ENCODE data around the gene MEPCE.
A peak's percentile ranks its signal among the peaks of the same experiment; 100 is the strongest.

MEPCE gene

DNA sequence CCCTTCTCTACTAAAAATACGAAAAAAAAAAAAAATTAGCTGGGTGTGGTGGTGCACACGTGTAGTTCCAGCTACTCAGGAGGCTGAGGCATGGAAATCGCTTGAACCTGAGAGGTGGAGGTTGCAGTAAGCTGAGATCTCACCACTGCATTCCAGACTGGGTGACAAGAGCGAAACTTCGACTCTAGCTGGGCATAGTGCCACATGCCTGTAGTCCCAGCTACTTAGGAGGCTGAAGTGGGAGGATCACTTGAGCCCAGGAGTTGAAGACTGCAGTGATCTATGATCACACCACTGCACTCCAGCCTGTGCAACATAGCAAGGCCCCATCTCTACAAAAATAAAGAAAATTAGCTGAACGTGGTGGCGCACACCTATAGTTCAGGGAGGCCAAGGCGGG is 35.7 kb downstream of the MEPCE start:
- H3K4me3 ChIP-seq (ENCODE audit: low read depth, low read length): no peak overlapping the region
- DNase-seq (ENCODE audit: low read depth): no peak
- TF ChIP-seq, protein P1, sequence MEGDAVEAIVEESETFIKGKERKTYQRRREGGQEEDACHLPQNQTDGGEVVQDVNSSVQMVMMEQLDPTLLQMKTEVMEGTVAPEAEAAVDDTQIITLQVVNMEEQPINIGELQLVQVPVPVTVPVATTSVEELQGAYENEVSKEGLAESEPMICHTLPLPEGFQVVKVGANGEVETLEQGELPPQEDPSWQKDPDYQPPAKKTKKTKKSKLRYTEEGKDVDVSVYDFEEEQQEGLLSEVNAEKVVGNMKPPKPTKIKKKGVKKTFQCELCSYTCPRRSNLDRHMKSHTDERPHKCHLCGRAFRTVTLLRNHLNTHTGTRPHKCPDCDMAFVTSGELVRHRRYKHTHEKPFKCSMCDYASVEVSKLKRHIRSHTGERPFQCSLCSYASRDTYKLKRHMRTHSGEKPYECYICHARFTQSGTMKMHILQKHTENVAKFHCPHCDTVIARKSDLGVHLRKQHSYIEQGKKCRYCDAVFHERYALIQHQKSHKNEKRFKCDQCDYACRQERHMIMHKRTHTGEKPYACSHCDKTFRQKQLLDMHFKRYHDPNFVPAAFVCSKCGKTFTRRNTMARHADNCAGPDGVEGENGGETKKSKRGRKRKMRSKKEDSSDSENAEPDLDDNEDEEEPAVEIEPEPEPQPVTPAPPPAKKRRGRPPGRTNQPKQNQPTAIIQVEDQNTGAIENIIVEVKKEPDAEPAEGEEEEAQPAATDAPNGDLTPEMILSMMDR (IDR thresholded peaks at IDR 0.05; ENCODE audit: insufficient read depth, low read depth, low read length, missing control alignments): no peak

DNA sequence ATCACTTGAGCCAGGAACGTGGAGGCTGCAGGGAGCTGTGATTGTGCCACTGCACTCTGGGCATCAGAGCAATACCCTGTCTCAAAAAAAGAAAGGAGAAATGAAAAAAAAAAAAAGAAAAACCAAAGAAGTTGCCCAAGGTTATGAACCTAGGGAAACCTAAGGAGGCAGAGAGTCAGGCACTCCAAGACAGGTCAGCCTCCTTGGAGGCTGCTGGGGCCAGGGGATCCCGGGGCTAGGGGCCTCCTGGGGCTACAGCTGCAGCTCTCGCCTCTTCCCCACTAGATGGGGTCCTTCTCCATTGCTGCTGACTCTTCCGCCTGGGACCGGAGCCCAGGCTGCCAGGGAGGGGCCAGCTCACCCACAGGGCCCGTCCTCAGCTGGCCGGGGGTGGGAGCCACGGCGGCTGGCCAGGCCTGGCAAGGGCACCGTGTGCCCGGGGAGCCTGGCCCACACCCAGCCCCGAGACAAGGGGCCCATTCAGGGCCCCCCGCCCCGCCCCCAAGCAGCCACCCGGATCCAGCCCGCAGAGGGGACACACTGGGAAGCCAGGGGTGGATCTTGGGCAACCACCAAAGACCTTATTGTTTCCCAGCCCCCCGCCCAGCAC is 36.2 kb downstream of the MEPCE start:
- no peak overlapping the region for H3K4me3 ChIP-seq (ENCODE audit: low read depth, low read length)
- DNase-seq (ENCODE audit: low read depth): no peak
- TF ChIP-seq, protein P1 (IDR thresholded peaks at IDR 0.05; ENCODE audit: insufficient read depth, low read depth, low read length, missing control alignments): no peak

DNA sequence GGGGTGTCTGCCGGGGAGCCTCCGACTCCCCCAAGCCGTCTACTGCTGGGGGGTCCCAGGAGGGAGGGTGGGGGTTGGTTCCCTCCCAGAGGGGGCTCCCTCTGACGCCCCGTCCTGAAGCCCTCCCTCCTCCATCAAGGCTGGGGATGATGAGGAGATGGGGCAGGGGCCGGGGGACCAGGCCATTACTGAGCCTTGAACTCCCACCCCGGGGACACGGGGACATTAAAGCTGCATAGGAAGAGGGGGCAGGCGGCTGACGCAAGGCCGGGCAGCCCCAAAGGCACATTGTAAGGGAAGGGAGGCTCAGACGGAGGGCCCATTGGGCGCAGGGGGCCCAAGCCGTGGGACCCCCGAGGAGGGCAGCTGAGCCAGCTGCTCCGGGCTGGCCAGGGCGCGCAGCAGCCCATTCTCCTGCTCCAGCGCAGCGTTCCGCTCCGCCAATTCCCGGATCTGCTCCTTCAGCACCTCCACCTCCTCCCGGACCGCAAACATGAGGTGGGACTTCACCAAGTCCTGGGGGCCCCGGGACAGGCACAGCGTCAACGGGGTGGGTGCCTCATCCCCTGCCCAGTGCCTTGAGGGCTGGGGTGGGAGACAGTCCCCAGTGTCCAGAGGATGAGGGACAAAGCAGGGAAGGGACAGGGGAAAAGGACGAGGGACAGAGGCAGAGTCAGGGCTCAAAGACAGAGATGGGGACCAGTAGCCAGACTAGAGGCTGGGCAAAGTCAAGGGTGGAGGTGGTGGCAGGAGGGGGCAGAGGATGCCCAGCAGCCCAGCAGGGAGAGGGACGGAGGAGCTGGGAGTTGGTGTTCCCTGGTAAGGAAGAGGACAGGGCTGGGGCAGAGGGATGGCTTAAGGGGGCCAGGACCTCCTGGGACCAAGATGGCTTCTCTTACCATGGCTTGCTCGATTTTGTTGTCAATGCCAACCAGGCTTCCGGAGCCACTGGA is 37.3 kb downstream of the MEPCE start:
- TF ChIP-seq, protein P1 (IDR thresholded peaks at IDR 0.05; ENCODE audit: insufficient read depth, low read depth, low read length, missing control alignments): no peak
- DNase-seq (ENCODE audit: low read depth): no peak
- no peak overlapping the region for H3K4me3 ChIP-seq (ENCODE audit: low read depth, low read length)

DNA sequence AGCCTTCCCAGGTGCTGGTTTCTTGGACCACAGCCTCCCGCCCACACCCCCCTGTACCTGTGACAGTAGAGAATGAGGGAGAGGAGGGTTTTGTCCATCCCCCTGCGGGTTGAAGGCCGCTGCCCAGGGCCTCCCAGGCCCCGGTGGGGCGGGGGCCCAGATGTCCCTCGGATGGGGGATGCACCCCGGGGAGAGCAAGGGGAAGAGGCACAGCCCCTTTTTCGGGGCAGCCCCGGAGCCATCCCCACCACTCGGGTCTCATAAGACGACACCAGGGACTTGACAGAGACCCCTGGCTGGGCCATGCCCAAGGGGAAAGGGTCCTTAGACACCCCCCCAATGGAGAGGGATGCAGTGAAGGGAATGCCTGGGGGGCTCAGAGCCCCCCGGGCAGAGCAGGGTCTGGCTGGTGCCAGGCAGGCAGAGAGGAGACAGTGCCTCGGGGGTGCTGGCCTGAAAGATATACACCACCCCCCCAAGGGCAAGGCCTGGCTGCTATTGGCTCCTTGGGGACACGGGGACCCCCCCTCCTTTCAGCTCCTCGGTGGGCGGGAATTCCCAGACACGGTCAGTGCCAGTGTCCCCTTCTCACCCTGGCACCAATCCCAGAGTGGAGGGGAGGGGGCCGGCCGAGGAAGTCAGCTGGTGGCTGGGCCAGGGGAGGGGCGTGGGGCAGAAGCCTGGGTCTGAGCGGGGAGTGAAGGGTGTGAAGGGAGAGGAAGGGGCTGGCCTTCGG is 38.2 kb downstream of the MEPCE start:
- TF ChIP-seq, protein P1 (IDR thresholded peaks at IDR 0.05; ENCODE audit: insufficient read depth, low read depth, low read length, missing control alignments): no peak
- no peak overlapping the region for H3K4me3 ChIP-seq (ENCODE audit: low read depth, low read length)
- DNase-seq (ENCODE audit: low read depth): no peak

DNA sequence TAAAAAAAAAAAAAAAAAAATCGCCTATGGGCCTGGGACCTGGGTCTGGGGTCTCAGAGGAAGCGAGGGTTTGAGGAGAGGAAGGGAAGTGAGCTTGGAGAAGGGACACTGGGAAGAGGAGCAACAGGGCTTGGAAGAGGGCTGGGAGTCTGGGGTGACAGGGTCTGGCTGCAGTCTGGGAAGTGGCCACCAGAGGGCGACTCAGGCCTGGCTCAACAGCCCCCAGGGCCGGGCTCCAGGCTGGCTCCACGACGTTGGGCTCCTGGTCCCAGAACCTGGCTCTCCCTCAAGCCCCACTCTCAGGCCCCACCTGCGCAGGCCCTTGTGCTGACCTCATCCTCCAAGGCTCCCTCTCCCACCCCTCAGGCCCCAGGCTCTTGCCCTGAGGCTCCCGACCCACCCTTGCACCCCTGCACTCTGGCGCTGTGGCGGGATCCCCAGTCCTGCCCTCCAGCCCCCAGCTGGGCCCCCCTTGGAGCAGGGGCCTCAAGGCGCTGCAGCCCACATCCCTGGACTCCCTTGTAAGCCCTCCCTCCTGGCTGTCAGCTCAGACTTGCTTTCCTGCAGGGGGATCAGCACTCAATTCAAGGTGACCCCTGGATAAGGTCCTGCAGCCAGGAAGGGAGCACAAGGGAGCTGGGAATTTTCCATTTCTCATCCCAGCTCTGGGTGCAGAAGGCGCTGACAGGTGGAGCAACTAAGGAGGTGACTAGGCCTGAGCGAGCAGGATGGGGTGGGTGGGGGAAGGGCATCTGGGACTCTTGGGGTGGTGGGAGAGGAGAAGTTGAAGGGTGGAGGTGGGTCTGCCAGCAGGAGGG is 39.8 kb downstream of the MEPCE start:
- no peak overlapping the region for H3K4me3 ChIP-seq (ENCODE audit: low read depth, low read length)
- peak; percentile 83 for DNase-seq (ENCODE audit: low read depth)
- TF ChIP-seq, protein P1 (IDR thresholded peaks at IDR 0.05; ENCODE audit: insufficient read depth, low read depth, low read length, missing control alignments): peak; percentile 97

DNA sequence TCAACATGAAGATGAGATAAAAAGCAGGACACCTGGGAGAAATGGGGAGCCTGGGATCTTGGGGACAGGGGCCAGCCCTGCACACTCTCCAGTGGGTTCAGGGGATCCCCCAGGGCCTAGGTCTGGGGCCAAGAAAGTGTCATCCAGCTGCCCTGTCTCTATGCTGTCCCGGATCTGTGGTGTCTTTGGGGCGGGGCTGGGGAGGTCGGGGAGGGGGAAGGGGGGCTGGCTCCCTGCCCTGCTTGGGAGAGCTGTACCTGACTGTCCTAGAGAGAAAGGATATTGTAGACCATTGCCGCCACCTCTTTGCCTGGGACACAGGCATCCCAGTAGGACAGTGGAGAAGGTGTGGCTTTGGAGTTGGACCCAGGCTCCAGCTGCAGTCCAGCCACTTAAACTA is 41.4 kb downstream of the MEPCE start:
- TF ChIP-seq, protein P1 (IDR thresholded peaks at IDR 0.05; ENCODE audit: insufficient read depth, low read depth, low read length, missing control alignments): no peak
- no peak for DNase-seq (ENCODE audit: low read depth)
- no peak overlapping the region for H3K4me3 ChIP-seq (ENCODE audit: low read depth, low read length)

All from GM12865 (cell line).